SJSA1 (cell line): ENCODE data around the gene CFAP97D2. TPM values are rescaled to one million over a fixed set of nuclear protein-coding genes. Genes with fewer than 3 reads are reported as not detected.
A peak's percentile ranks its signal among the peaks of the same experiment; 100 is the strongest.
"Not testable (repeated sequence)": the region's sequence is repeated elsewhere in the genome, so short reads cannot be mapped to it uniquely, and the experiment has no call there.

Experiments
- DNase-seq, 2 experiments: peaks; one replicate each; pipeline ENCODE4 v3.0.0-alpha.2; 2015 to 2020; ENCODE audit warnings: low spot score in 2 of 2, low read depth in 1 of 2
- H3K27ac ChIP-seq: fragments of 250-450 bp; sonication (Bioruptor Pico); 2 replicates; pipeline ENCODE4 v1.5.1; 2020; ENCODE audit warnings: mild to moderate bottlenecking, moderate library complexity
- H3K27me3 ChIP-seq: fragments of 250-450 bp; sonication (Bioruptor Pico); replicated peaks from 2 replicates; pipeline ENCODE4 v1.5.1; 2020; ENCODE audit warnings: mild to moderate bottlenecking, moderate library complexity
- H3K36me3 ChIP-seq: fragments of 250-450 bp; sonication (Bioruptor Pico); 2 replicates; pipeline ENCODE4 v1.5.1; 2020; ENCODE audit warnings: mild to moderate bottlenecking
- H3K4me1 ChIP-seq: fragments of 250-450 bp; sonication (Bioruptor Pico); replicated peaks from 2 replicates; pipeline ENCODE4 v1.6.1; 2021; ENCODE audit warnings: mild to moderate bottlenecking
- H3K4me3 ChIP-seq: fragments of 250-450 bp; sonication (Bioruptor Pico); 2 replicates; pipeline ENCODE4 v1.5.1; 2020; ENCODE audit warnings: mild to moderate bottlenecking
- H3K9me3 ChIP-seq: fragments of 250-450 bp; sonication (Bioruptor Pico); replicated peaks from 2 replicates; pipeline ENCODE4 v1.5.1; 2020; ENCODE audit warnings: mild to moderate bottlenecking
- total RNA-seq: library from RNA; depleted of rRNA; stranded (reverse); fragments of >200 nt; shearing (Covaris generic); gene quantifications from 2 replicates; pipeline ENCODE4 v1.2.3, GENCODE V29; 2014

CFAP97D2 gene
- total RNA-seq, 1 experiment from 2014 or later = 0.08 TPM

DNA sequence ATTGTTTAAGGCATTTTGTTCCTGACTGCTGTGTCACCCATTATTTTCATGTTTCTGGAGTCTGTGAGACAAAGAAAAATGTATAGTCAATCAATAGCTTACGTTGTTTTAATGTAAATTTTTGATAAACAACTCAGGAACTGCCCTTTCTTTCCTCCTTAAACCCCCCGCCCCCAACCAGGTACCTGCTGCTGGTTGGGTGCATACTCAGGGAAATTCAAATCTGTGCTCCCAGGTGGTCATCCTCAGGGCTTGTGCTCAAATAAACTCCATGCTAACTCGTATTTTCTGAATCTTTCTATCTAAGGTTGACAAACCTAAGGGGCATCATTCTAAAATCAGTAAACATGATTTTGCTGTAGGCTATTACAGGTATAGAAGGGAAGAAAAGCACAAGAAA lies 51.5 kb downstream of the CFAP97D2 start:
- H3K9me3 ChIP-seq = no peaks in the 10 kb centered on the region
- peaks cover 3% of the 10 kb centered on the region; the same call in 1 of the 2 replicates for H3K36me3 ChIP-seq
- no peak for DNase-seq
- H3K27me3 ChIP-seq = no peaks in the 10 kb centered on the region
- no peak overlapping the region for H3K27ac ChIP-seq
- H3K4me3 ChIP-seq = no peak overlapping the region
- H3K4me1 ChIP-seq = 0 out of 2 replicates have a peak, but pooled peaks cover 5% of the 10 kb centered on the region

DNA sequence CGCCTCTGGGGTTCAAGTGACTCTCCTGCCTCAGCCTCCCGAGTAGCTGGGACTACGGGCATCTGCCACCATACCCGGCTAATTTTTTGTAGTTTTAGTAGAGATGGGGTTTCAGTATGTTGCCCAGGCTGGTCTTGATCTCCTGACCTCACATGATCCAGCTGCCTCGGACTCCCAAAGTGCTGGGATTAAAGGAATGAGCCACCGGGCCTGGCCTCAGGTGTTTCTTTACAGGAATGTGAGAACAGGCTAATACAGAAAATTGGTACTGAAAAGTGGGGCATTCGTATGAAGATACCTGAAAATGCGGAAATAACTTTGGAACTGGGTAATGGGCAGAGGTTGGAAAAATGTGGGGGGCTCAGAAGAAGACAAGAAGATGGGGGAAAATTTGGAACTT lies 52.8 kb downstream of the CFAP97D2 start:
- no peak for DNase-seq
- H3K9me3 ChIP-seq = no peaks in the 10 kb centered on the region
- no peak overlapping the region for H3K27ac ChIP-seq
- H3K4me1 ChIP-seq = 0 out of 2 replicates have a peak, but pooled peaks cover 5% of the 10 kb centered on the region
- peaks cover 7% of the 10 kb centered on the region; the same call in 1 of the 2 replicates for H3K36me3 ChIP-seq
- no peak overlapping the region for H3K4me3 ChIP-seq
- no peaks in the 10 kb centered on the region for H3K27me3 ChIP-seq

- Histone ChIP-seq H3K27me3 (no peaks in the 10 kb centered on the region), H3K27ac (no peak overlapping the region), H3K36me3 (peaks cover 23% of the 10 kb centered on the region), H3K4me3 (peak overlapping the region; percentile 88), H3K4me1 (0 out of 2 replicates have a peak, but pooled peaks cover 5% of the 10 kb centered on the region), H3K9me3 (no peaks in the 10 kb centered on the region)
- DNase-seq = no peak
Measured at GRCh38 chr13:114234266-114234644, 55.2 kb downstream of the CFAP97D2 start.

DNA sequence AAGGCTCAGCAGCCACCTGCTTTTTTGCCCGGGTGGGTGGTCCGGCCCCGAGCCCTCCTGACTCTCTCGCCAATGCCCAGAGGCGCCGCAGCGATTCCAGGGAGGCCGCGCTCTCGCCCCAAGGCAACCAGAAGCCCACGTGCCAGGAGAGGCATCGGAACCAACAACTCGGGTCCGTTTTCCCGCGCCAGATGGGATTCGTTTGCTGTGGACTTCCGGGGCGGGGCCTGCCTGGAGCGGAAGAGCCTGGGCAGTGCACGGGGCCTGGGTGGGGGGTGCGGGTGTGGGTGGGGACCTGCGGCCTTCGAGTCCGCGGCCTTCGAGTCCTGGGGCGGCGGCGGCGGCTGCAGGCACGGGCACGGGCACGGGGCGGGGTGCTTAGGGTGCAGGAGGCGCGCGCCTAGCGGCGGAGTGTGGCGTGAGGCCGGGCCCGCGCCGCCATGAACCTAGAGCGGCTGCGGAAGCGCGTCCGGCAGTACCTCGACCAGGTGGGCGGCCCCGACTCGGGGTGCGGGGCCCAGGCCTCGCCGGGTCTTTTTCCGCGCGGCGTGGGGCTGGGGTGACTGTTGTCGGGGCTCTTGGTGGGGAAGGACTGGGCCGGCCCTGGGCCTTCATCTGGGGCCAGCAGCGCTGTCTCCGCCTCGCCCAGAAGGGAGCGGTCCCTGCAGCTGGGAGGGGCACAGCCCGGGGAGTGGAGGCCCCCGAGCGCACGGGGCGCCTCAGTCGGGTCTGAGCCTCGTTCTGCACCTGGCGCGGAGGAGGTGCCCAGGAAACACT lies 55.8 kb downstream of the CFAP97D2 start, which contains the start of gene CDC16:
Gene CDC16, plus strand, starts transcription at position 253 of the 777 bp plus-strand sequence. Its CDS starts 188 bp downstream, at position 441.
- no peaks in the 10 kb centered on the region for H3K27me3 ChIP-seq
- peak within 1 kb of the TSS; percentile 88 for H3K4me3 ChIP-seq
- peak within 1 kb of the TSS; percentile 34; the same call in 1 of the 2 replicates for H3K27ac ChIP-seq
- peak; percentile 58 to 93 for DNase-seq
- no peaks in the 10 kb centered on the region for H3K9me3 ChIP-seq
- peaks cover 29% of the 10 kb centered on the region for H3K36me3 ChIP-seq
- 0 out of 2 replicates have a peak, but pooled peaks cover 5% of the 10 kb centered on the region for H3K4me1 ChIP-seq

- H3K4me3 ChIP-seq = peak overlapping the region; percentile 88
- no peaks in the 10 kb centered on the region for H3K27me3 ChIP-seq
- no peak overlapping the region for H3K27ac ChIP-seq
- peak in 1 of 2 experiments; percentile 9 for DNase-seq
- no peaks in the 10 kb centered on the region for H3K9me3 ChIP-seq
- 0 out of 2 replicates have a peak, but pooled peaks cover 5% of the 10 kb centered on the region for H3K4me1 ChIP-seq
- H3K36me3 ChIP-seq = peaks cover 38% of the 10 kb centered on the region
Measured at GRCh38 chr13:114235697-114236096, 56.6 kb downstream of the CFAP97D2 start.

GRCh38 chr13:114236227-114236626 lies 57.2 kb downstream of the CFAP97D2 start:
- 0 out of 2 replicates have a peak, but pooled peaks cover 5% of the 10 kb centered on the region for H3K4me1 ChIP-seq
- H3K27me3 ChIP-seq = no peaks in the 10 kb centered on the region
- peak overlapping the region; percentile 88 for H3K4me3 ChIP-seq
- H3K9me3 ChIP-seq = no peaks in the 10 kb centered on the region
- no peak for DNase-seq
- peaks cover 43% of the 10 kb centered on the region for H3K36me3 ChIP-seq
- H3K27ac ChIP-seq = no peak overlapping the region

- H3K36me3 ChIP-seq = peaks cover 56% of the 10 kb centered on the region
- H3K9me3 ChIP-seq = no peaks in the 10 kb centered on the region
- no peak for DNase-seq
- 0 out of 2 replicates have a peak, but pooled peaks cover 5% of the 10 kb centered on the region for H3K4me1 ChIP-seq
- no peaks in the 10 kb centered on the region for H3K27me3 ChIP-seq
- no peak overlapping the region for H3K4me3 ChIP-seq
- no peak overlapping the region for H3K27ac ChIP-seq
Measured at GRCh38 chr13:114237415-114238112, 58.5 kb downstream of the CFAP97D2 start.

GRCh38 chr13:114241918-114242317 lies 62.9 kb downstream of the CFAP97D2 start:
- Histone ChIP-seq H3K4me1 (no peaks in the 10 kb centered on the region), H3K27ac (no peak overlapping the region), H3K4me3 (no peak overlapping the region), H3K27me3 (no peaks in the 10 kb centered on the region), H3K9me3 (no peaks in the 10 kb centered on the region), H3K36me3 (peaks cover 86% of the 10 kb centered on the region)
- DNase-seq = no peak

GRCh38 chr13:114243971-114244370 lies 64.9 kb downstream of the CFAP97D2 start:
- H3K4me3 ChIP-seq = no peak overlapping the region
- H3K9me3 ChIP-seq = no peaks in the 10 kb centered on the region
- H3K4me1 ChIP-seq = no peaks in the 10 kb centered on the region
- H3K27me3 ChIP-seq = no peaks in the 10 kb centered on the region
- H3K36me3 ChIP-seq = peaks cover 90% of the 10 kb centered on the region
- DNase-seq = no peak
- no peak overlapping the region for H3K27ac ChIP-seq

DNA sequence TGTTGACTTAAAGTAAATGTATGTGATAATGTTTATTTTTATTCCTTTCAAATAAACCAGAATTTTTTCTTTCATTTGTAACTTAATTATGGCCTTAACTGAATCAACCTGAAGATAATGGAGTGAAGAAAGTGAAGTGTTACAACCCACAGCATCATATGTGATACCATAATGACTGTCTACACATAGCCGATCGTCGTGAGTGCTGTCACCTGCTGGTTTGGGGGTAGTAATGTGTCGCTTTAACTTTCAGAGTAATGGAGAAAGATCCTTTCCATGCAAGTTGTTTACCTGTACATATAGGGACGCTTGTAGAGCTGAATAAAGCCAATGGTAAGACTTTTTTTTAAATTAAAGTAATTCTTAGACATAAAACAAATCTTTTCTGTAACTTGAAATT lies 65.6 kb downstream of the CFAP97D2 start:
- Histone ChIP-seq H3K4me1 (no peaks in the 10 kb centered on the region), H3K4me3 (no peak overlapping the region), H3K36me3 (peaks cover 87% of the 10 kb centered on the region), H3K9me3 (no peaks in the 10 kb centered on the region), H3K27ac (no peak overlapping the region), H3K27me3 (no peaks in the 10 kb centered on the region)
- DNase-seq = no peak

DNA sequence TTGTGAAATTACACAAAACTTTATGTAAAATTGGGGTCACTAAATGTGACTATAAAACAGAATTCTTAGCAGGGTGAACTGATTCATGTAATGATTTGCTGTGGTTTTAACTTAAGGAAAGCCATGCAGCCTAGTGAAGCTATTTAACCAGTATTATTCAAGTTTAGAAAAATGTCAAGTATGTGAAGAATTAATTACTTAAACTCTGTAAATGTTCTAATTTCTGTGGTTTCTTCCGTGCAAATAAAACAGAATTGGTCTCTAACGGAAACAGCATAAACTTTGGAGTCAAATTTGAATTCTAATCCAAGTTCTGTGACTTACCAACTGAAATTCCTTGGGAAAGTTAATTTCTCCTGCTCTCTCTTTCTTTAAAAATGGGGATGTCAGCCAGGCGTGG lies 69.0 kb downstream of the CFAP97D2 start:
- peak in 1 of 2 experiments; percentile 14 for DNase-seq
- no peaks in the 10 kb centered on the region for H3K4me1 ChIP-seq
- H3K27me3 ChIP-seq = no peaks in the 10 kb centered on the region
- H3K9me3 ChIP-seq = no peaks in the 10 kb centered on the region
- no peak overlapping the region for H3K4me3 ChIP-seq
- H3K27ac ChIP-seq = peak overlapping the region; percentile 45
- H3K36me3 ChIP-seq = peaks cover 78% of the 10 kb centered on the region

DNA sequence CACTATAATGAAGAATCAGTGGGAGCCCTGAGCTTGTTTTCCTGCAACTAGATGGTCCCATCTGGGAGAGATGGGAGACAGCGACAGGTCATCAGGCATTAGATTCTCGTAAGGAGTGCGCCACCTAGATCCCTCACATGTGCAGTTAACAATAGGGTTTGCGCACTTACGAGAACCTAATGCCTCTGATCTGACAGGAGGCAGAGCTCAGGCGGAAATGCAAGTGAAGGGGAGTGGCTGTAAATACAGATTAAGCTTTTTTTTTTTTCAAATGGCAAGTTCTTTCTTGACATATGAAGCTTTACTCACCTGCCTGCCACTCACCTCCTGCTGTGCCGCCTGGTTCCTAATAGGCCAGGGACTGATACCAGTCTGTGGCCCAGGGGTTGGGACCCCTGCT lies 70.0 kb downstream of the CFAP97D2 start:
- Histone ChIP-seq H3K4me1 (no peaks in the 10 kb centered on the region), H3K27me3 (no peaks in the 10 kb centered on the region), H3K27ac (no peak overlapping the region), H3K4me3 (no peak overlapping the region), H3K36me3 (peaks cover 78% of the 10 kb centered on the region), H3K9me3 (no peaks in the 10 kb centered on the region)
- DNase-seq = no peak

- not testable (repeated sequence) for DNase-seq
Measured at GRCh38 chr13:114251639-114252440, 72.8 kb downstream of the CFAP97D2 start.

More at GRCh38 chr13:114251639-114252440, 72.8 kb downstream of the CFAP97D2 start:
- not testable (repeated sequence) for H3K27ac ChIP-seq, H3K4me3 ChIP-seq, H3K27me3 ChIP-seq, H3K9me3 ChIP-seq, H3K4me1 ChIP-seq
- H3K36me3 ChIP-seq = peaks cover 73% of the 10 kb centered on the region
